K562 (cell line): ENCODE measurements around the gene TEP1. TPM values are rescaled to one million over a fixed set of nuclear protein-coding genes. Genes with fewer than 3 reads are reported as not detected.

Experiments
- ARID3A ChIP-seq: IDR thresholded peaks from 2 replicates; pipeline ENCODE4 v1.6.1; 2012; ENCODE audit warnings: low read depth, low read length, improper control_type of control experiment, borderline replicate concordance
- CXXC5 ChIP-seq: fragments of 250-450 bp; sonication (Bioruptor Pico); IDR thresholded peaks from 2 replicates; pipeline ENCODE4 v1.8.0; 2022; ENCODE audit warnings: inconsistent platforms, mild to moderate bottlenecking, moderate library complexity
- E2F8 ChIP-seq: fragments of 450-650 bp; IDR thresholded peaks from 2 replicates; pipeline ENCODE4 v1.7.1; 2018; ENCODE audit warnings: mild to moderate bottlenecking, low read depth; ENCODE audit not compliant: partially characterized antibody
- FOXP4 ChIP-seq: sonication (generic); formaldehyde crosslinking; IDR thresholded peaks from 2 replicates; pipeline ENCODE4 v1.8.0; 2022; ENCODE audit warnings: mild to moderate bottlenecking, missing genetic modification reagents, borderline replicate concordance
- GATAD2A ChIP-seq: fragments of 450-650 bp; IDR thresholded peaks from 2 replicates; pipeline ENCODE4 v1.6.1; 2017
- HOXB6 ChIP-seq: fragments of 250-450 bp; sonication (Bioruptor Pico); IDR thresholded peaks from 2 replicates; pipeline ENCODE4 v1.5.1; 2022; ENCODE audit warnings: mild to moderate bottlenecking, borderline replicate concordance
- KDM2B ChIP-seq: fragments of 250-450 bp; sonication (Bioruptor Pico); IDR thresholded peaks from 2 replicates; pipeline ENCODE4 v1.8.0; 2021; ENCODE audit warnings: mild to moderate bottlenecking, moderate library complexity
- NCOR1 ChIP-seq: fragments of 450-650 bp; IDR thresholded peaks from 2 replicates; pipeline ENCODE4 v1.6.1; 2016; ENCODE audit warnings: mild to moderate bottlenecking, moderate library complexity
- NFE2L1 ChIP-seq: fragments of 450-650 bp; IDR thresholded peaks from 2 replicates; pipeline ENCODE4 v1.6.1; 2016; ENCODE audit warnings: missing genetic modification characterization, low read depth, mild to moderate bottlenecking, missing compliant biosample characterization, moderate library complexity, borderline replicate concordance
- PRMT5 ChIP-seq: sonication (generic); formaldehyde crosslinking; IDR thresholded peaks from 2 replicates; pipeline ENCODE4 v1.5.0; 2020; ENCODE audit warnings: missing genetic modification reagents
- RBM39 ChIP-seq: fragments of 200-400 bp; formaldehyde crosslinking; optimal IDR thresholded peaks from 2 replicates; pipeline ENCODE3; 2018; ENCODE audit warnings: low read depth, low read length
- RCOR1 ChIP-seq, 2 experiments: IDR thresholded peaks; 2 replicates each; pipeline ENCODE4 v1.6.1; 2012; ENCODE audit warnings: low read depth in 2 of 2, low read length in 2 of 2, borderline replicate concordance in 1 of 2, improper control_type of control experiment in 1 of 2
- RNF2 ChIP-seq: sonication (generic); IDR thresholded peaks from 2 replicates; pipeline ENCODE4 v1.6.1; 2016
- SMARCA5 ChIP-seq: fragments of 450-650 bp; IDR thresholded peaks from 2 replicates; pipeline ENCODE4 v1.6.1; 2016
- SOX6 ChIP-seq: fragments of 450-650 bp; IDR thresholded peaks from 2 replicates; pipeline ENCODE4 v1.6.1; 2014; ENCODE audit warnings: mild to moderate bottlenecking
- SREBF1 ChIP-seq: fragments of 150-350 bp; IDR thresholded peaks from 2 replicates; pipeline ENCODE4 v1.6.1; 2014; ENCODE audit warnings: antibody characterized with exemption, low read depth, low read length, borderline replicate concordance
- TAF7 ChIP-seq: fragments of 450-650 bp; IDR thresholded peaks from 2 replicates; pipeline ENCODE4 v1.6.1; 2016; ENCODE audit warnings: missing genetic modification characterization, missing compliant biosample characterization
- TEAD1 ChIP-seq, 2 experiments: fragments of 450-650 bp in 1 of 2; sonication (generic) in 1 of 2; formaldehyde crosslinking; IDR thresholded peaks; 2 replicates each; pipeline versions ENCODE4 v1.4.0 to v1.8.0; 2020 to 2022; ENCODE audit warnings: mild to moderate bottlenecking in 2 of 2, missing genetic modification reagents in 1 of 2
- ZBTB8A ChIP-seq: fragments of 450-650 bp; IDR thresholded peaks from 2 replicates; pipeline ENCODE4 v1.6.1; 2018; ENCODE audit warnings: mild to moderate bottlenecking, moderate library complexity; ENCODE audit not compliant: partially characterized antibody
- ZC3H11A ChIP-seq: IDR thresholded peaks from 2 replicates; pipeline ENCODE4 v1.6.1; 2012; ENCODE audit warnings: low read depth, low read length, improper control_type of control experiment
- ZNF583 ChIP-seq: fragments of 250-450 bp; sonication (Bioruptor Pico); IDR thresholded peaks from 2 replicates; pipeline ENCODE4 v1.4.0; 2020
- ZNF707 ChIP-seq: fragments of 250-450 bp; sonication (Bioruptor Pico); conservative IDR thresholded peaks from 2 replicates; pipeline ENCODE4 v1.8.0; 2022; ENCODE audit warnings: inconsistent platforms, mild to moderate bottlenecking, moderate library complexity
- ZNF764 ChIP-seq: fragments of 250-450 bp; sonication (Bioruptor Pico); IDR thresholded peaks from 2 replicates; pipeline ENCODE4 v1.4.0; 2020; ENCODE audit warnings: low read depth, mild to moderate bottlenecking, moderate library complexity
- ZNF778 ChIP-seq: fragments of 450-650 bp; formaldehyde crosslinking; IDR thresholded peaks from 2 replicates; pipeline ENCODE4 v1.4.0; 2020; ENCODE audit warnings: mild to moderate bottlenecking, moderate library complexity
- polyA plus RNA-seq, 8 experiments: library from polyadenylated mRNA; depleted of rRNA in 4 of 8; stranded (reverse) in 5 of 8; unstranded in 3 of 8; fragments of >200 nt; fragmentation: Nextera tagmentation in 2 of 8; fragmentation: Illumina TruSeq in 1 of 8; extraction: Ambion mirVana in 2 of 8; extraction: Trizol in 1 of 8; gene quantifications; 2 replicates each; pipeline versions ENCODE4 v1.2.1 to v1.2.3, GENCODE V29; 2011 to 2014; ENCODE audit warnings: inconsistent platforms in 1 of 8, missing spikeins in 1 of 8
- total RNA-seq, 7 experiments: library from RNA; depleted of rRNA in 6 of 7; stranded (reverse); fragments of >200 nt in 6 of 7; fragmentation: Illumina TruSeq in 2 of 7; extraction: Trizol in 2 of 7; gene quantifications; 2 replicates each; pipeline versions ENCODE4 v1.2.1 to v1.2.3, GENCODE V29; 2011 to 2021; ENCODE audit warnings: low replicate concordance in 1 of 7

Gene TEP1
- total and polyA plus RNA-seq, 9 of the 15 experiments (the other 6 are each of a cell fraction or from before 2014, with no cell fraction given) = 1.0 to 12.2 (median 7.1) TPM

GRCh38 chr14:20332788-20333493 lies 80.4 kb downstream of the TEP1 start, which contains the start of gene CCNB1IP1 (continued):
- no peak for TF ChIP-seq ZNF764
- no peak for TF ChIP-seq CXXC5 (CRISPR knock-in tag)
- no peak for TF ChIP-seq ZNF778 (CRISPR knock-in tag)
- no peak for TF ChIP-seq FOXP4 (CRISPR knock-in tag)
- TF ChIP-seq RBM39 = no peak
- no peak for TF ChIP-seq GATAD2A
- no peak for TF ChIP-seq ZNF583 (CRISPR knock-in tag)
- no peak for TF ChIP-seq RNF2
- TF ChIP-seq ZNF707 (CRISPR knock-in tag) = no peak
- no peak for TF ChIP-seq PRMT5
- no peak for TF ChIP-seq ZC3H11A
- peak; percentile 55 for TF ChIP-seq E2F8
- TF ChIP-seq NFE2L1 = no peak
- no peak for TF ChIP-seq TEAD1 (CRISPR knock-in tag; IDR thresholded peaks at IDR 0.05)
- TF ChIP-seq RCOR1 (IDR thresholded peaks at IDR 0.05; ENCODE audit: borderline replicate concordance in 1 of 2, low read depth in 2 of 2, low read length in 2 of 2) = peak in 1 of 2 experiments; percentile 73; a peak in 1 of 4 replicates
- TF ChIP-seq SMARCA5 = no peak
- TF ChIP-seq SOX6 = 0 out of 2 replicates have a peak, but pooled peaks have one; percentile 29
- TF ChIP-seq ZBTB8A = no peak
- TF ChIP-seq NCOR1 = no peak
- no peak for TF ChIP-seq TAF7 (tag)
- no peak for TF ChIP-seq HOXB6 (CRISPR knock-in tag)
- no peak for TF ChIP-seq ARID3A
- TF ChIP-seq KDM2B (CRISPR knock-in tag) = no peak
- no peak for TF ChIP-seq SREBF1
